GM18867 (cell line): Measurements from ENCODE around the gene ACTBL2.
"Not testable (repeated sequence)": the region's sequence is repeated elsewhere in the genome, so short reads cannot be mapped to it uniquely, and the experiment has no call there.

Source experiments
- ATAC-seq: cut with Tn5 transposase; IDR thresholded peaks from one replicate; pipeline ENCODE4 v1.9.1; 2021; ENCODE audit warnings: mild to moderate bottlenecking, moderate library complexity; ENCODE audit not compliant: unreplicated experiment

Gene ACTBL2

DNA sequence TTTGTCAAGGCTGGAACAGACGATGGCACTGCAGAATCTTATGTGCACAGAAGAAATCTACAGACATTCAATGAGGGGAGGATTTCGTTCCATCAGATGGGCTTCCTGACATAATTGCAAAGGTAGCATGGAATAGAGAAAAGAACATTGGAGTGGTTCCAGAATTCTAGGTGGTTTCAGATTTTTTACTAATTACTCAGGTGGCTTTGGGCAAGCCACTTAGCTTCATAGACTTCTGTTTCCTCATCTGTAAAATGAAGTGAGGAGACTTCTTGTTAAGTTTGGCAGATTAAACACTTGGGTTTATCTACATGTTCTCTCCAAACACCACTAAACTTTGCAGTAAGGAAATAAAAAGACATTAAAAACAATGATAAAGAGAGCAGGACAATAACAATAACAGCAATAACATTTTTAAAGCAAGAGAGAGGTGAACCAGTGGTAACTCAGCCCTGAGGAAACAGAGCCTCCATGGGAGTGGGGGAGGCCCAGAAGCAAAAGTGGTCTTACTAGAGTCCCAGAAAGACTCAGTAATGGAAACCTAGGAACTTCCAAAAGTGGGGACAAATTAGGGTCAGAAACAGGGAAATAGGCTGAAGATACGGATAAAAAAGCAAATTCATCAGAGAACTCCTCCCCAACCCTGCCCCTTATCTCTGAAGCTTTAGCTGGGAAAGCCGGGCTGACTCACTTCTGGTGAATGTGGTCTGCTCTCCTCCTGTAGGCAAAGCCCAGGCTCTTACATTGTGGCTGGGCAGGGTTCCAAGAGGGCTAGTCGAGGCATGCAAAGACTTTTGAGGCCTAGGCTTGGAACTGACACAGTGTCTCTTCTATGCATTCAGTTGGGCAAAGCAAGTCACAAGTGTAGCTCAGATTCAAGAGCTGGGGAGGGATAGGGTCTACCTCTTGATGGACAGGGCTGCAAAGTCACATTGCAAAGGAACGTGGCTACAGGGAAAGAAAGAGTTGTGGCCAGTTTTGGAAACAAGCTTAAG is 11.8 kb upstream of the ACTBL2 start:
- ATAC-seq, result peak; percentile 35

GRCh38 chr5:57493034-57493433 is 10.4 kb upstream of the ACTBL2 start:
- no peak for ATAC-seq

- no peak for ATAC-seq
Observed at GRCh38 chr5:57492632-57493031, 10.0 kb upstream of the ACTBL2 start.

GRCh38 chr5:57491369-57491965 is 8.9 kb upstream of the ACTBL2 start:
- no peak for ATAC-seq

- ATAC-seq, result peak; percentile 87
Observed at GRCh38 chr5:57488215-57488955, 5.8 kb upstream of the ACTBL2 start.

- no peak for ATAC-seq
Observed at GRCh38 chr5:57486027-57486602, 3.5 kb upstream of the ACTBL2 start.

DNA sequence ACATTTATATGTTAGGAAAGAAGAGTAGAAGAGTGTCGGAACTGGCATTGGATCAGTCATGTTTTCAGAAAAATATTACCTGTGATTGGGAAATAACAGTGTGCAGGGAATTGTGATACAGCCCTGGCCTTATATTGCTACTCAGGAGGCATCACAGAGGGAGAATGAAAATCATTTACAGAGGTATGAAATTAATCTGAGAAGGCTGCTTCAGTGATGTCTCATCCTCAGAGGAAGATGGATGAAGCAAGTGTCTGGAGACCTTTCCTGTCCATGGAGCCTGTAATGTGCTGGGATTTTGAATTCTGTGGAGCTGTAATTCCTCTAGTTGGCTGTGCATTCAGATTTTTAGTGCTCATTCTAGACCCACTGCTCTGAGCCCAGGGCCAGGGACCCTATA is 3.8 kb downstream of the ACTBL2 start:
- no peak for ATAC-seq

DNA sequence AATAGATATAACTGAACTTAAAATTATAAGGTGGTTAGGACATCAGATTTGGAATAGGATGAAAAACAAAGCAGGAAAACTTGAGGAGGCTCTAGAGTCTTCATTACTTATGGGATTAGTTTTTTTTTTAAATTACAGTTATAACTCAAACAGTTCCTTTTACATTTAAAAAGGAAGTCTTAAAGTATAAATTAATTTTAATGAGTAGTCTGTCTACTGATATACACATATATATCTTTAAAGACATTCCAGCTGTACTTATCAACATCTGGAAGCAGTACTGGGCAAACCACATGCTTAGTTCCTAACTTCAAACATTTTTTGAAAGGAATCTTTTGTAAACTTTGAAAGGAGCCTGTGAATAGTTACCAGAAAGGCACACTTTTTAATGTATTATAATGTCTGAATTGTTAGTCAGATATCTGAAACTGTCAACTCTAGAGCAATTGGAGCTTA is 6.0 kb downstream of the ACTBL2 start:
- no peak for ATAC-seq

DNA sequence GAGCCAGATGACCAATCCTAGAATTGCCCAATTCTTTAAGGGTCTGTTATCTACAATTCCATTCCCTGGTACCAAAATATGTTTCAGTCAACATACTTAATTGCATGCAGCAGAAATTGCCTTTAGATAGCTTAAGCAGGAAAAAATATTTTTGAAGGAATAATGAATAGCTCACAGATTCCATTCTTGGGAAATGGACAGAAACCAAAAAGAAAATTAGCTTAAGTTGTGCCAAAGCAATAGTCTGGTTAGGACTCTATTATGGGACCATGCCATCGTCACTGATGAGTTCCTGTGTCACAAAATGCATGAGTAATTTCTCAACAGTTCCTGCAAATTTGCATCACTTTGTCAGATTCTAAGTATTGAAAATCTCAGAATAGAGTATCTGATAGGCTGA is 12.3 kb downstream of the ACTBL2 start:
- no peak for ATAC-seq

DNA sequence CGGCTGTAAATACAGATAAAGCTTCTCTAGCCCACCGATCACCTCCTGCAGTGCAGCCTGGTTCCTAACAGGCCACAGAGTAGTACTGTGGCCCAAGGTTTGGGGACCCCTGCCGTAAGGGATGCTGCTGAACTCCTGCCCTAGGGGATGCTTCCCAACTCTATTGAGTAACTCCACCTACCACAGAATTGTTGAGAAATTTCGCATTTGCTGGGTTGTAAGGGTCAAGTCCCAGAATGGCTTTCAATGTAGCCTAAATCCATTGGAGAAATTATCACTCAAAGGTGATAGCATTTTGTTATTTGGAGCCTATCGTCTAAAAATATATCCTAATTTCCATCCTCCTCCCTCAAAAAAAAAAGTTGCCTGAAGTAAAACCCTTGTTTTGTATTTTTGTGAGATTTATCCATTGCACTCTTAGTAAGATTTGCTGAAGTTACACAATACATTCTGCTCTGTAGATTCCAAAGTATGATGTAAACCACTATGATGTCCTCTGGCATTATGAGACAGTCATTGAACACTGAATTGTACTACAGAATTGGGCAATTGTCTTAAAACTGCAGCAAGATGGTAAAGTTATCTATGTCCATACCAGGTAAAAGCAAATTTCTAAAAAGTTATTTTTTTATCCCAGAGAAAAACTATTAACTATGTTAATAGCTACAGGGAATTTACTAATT is 14.0 kb downstream of the ACTBL2 start:
- ATAC-seq, result no peak

GRCh38 chr5:57466544-57466943 is 16.1 kb downstream of the ACTBL2 start:
- ATAC-seq, result no peak

GRCh38 chr5:57460056-57460455 is 22.6 kb downstream of the ACTBL2 start:
- not testable (repeated sequence) for ATAC-seq

DNA sequence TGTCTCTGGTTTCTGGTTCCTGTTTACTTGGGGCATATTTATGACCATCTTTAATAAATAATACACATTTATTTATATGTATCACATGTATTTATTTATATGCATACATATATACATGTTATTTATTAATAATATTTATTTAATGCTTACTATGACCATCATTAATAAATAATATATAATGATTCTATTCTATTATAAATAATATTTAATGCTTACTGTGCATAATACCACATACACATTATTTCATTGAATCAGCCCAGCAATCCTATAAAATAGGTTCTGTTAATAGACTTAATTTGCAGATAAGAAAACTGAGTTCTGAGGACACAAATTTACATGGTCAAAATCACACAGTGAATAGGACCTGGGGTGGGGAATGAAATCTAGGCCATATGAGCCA is 24.2 kb downstream of the ACTBL2 start:
- ATAC-seq, result no peak

DNA sequence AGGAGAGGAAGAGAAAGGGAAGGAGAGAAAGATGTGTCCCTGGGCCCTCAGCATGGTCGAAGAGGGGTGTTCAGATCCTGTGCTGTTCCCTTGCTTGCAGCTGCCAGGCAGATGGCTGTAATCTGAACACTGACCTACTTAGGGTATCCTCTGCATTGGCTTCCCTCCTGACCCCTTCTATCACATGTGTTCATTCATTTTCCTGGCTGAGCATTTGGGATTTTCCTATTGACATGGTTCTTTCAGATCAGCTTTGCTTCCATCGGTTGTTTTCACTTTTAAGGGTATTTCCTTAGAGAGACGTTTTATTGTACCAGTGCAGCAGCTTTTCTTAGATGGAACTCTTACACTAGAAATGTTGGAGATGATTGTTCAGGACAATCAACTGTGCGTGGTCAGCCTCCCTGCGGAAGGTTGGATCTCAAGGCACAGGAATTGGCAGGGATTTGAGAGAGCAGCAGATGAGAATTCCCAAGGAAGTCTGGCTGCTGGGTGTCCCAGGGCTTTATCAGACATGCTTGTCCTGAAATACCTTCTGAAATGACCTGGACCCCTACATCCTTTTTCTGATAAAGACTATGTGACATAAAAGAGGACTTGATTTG is 26.0 kb downstream of the ACTBL2 start:
- no peak for ATAC-seq

DNA sequence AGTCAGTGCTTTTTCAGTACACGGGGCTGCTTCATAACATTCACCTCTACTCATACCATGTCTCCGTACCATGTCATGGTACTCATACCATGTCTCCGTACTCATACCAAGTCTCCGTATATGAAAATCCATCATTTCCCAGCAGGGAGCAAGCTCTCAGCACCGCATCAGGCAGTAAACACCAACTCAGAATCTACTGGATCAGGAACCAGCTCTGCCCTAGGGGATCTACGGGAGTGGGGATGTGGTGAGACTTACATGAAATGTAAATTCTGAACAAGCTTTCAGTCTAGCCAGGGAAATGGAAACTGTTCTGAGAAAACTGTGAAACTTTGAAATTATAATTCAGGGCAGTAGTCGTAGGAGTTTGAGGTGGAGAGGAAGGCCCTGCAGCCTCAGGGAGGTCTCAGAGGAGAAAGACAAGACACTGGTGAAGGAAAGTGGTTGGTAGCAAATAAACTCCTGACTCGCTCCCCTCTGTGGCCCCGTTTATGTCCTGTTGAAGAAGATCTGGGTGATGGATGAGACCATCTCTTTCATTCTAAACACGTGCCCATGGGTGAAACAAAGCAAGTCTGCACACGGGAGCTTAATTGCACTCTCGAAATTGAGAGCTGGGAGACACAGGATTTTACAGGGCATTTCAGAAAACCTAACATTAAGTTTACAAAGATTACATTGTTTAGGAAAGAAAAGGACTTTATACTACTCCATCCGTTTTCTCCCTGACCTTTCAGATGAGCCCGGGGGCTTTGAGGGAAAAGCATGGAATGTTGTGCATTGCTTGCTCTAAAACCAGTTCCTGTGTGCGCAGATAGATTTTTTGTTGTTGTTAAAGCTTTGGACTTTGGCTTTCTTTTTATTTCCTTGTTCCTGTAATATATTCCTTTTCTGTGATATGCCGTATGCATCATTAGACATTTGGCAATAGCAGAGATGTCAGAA is 26.8 kb downstream of the ACTBL2 start:
- no peak for ATAC-seq

GRCh38 chr5:57454896-57455295 is 27.7 kb downstream of the ACTBL2 start:
- ATAC-seq, result no peak

DNA sequence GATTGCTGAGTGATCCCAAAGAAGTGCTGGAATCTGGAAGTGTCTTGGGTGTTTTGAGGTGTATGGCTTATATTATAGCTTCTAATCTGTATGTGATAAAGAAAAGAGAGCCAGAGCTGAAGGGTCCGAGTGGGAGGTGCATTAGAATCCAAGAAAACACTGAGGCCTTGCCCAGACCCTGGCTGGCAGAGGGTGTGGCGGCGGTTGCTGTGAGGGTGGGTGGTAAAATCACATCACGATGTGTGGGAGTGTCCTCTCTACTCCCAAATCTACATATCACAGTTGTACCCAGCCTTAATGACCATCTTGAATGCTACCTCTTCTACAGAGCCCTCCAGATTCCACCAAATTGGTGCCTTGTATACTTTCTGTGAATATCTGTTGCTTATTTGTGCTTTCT is 28.9 kb downstream of the ACTBL2 start:
- ATAC-seq, result no peak

DNA sequence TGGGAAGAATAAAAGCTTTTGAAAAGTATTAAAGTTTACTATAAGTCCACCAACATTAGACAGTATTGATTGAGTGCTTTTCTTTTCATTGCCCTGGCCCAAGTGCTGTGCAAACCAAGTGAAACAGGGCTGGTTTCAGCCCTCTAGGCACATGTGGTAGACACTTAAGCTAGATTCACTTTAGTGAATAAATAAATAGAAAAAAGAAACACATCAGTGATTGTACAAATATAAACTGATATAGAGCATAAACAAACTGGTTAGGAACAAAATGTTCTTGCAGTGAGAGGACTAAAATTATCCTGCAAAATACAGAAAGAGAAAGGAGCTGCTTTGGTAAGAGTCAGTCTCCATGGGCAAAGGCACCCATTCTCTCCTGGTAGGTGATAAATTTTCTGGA is 29.7 kb downstream of the ACTBL2 start:
- ATAC-seq, result no peak
